Activated T-helper 17 cell treated with anti-CD3 and anti-CD28 coated beads, Interleukin-2, amount 50 U/mL, for 72 hours (primary cell): ENCODE data around the gene NFATC3. TPM values are rescaled to one million over a fixed set of nuclear protein-coding genes. Genes with fewer than 3 reads are reported as not detected.
A peak's percentile ranks its signal among the peaks of the same experiment; 100 is the strongest.
"Not testable (repeated sequence)": the region's sequence is repeated elsewhere in the genome, so short reads cannot be mapped to it uniquely, and the experiment has no call there.

ENCODE experiments used
- ATAC-seq: fragments of 150-1000 bp; cut with Tn5 transposase; replicated peaks from 2 replicates; pipeline ENCODE4 v1.10.0; 2021; ENCODE audit warnings: mild to moderate bottlenecking, moderate library complexity
- H3K27ac Mint-ChIP-seq: one replicate; pipeline ENCODE4 v1.8.0; 2022; ENCODE audit warnings: mixed read lengths
- H3K27me3 Mint-ChIP-seq: one replicate; pipeline ENCODE4 v1.8.0; 2022; ENCODE audit warnings: mixed read lengths
- H3K36me3 Mint-ChIP-seq: one replicate; pipeline ENCODE4 v1.8.0; 2022; ENCODE audit warnings: low read depth, mild to moderate bottlenecking, mixed read lengths
- H3K4me1 Mint-ChIP-seq: one replicate; pipeline ENCODE4 v1.8.0; 2022; ENCODE audit warnings: mixed read lengths
- H3K4me3 Mint-ChIP-seq: one replicate; pipeline ENCODE4 v1.8.0; 2022; ENCODE audit warnings: mild to moderate bottlenecking, mixed read lengths
- H3K9me3 Mint-ChIP-seq: one replicate; pipeline ENCODE4 v1.8.0; 2022; ENCODE audit warnings: mixed read lengths
- total RNA-seq, 2 donors: library from RNA; stranded (reverse); gene quantifications; one replicate each; pipeline ENCODE4 v1.2.3, GENCODE V29; 2022

The NFATC3 gene
- total RNA-seq, 2 donors from 2014 or later = 71.1 to 78.1 TPM

DNA sequence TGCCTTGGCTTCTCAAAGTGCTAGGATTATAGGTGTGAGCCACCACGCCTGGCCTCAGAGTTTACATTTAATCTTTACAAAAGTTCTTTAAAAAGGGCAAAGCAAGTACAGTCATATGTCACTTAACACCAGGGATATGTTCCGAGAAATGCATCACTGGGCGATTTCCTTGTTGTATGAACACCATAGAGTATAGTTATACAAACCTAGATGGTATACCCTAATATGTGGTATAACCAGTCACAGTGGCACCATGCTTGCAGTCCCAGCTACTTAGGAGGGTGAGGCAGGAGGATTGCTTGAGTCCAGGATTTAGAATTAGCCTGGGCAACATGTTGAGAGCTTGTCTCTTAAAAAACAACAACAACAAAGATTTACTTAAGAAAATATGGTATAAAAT is 51.3 kb downstream of the NFATC3 start:
- no peak for ATAC-seq
- H3K9me3 Mint-ChIP-seq = no peaks in the 10 kb centered on the region
- no peak overlapping the region for H3K27ac Mint-ChIP-seq
- peaks cover 70% of the 10 kb centered on the region for H3K36me3 Mint-ChIP-seq
- H3K4me1 Mint-ChIP-seq = peaks cover 31% of the 10 kb centered on the region
- H3K27me3 Mint-ChIP-seq = no peaks in the 10 kb centered on the region
- H3K4me3 Mint-ChIP-seq = no peak overlapping the region

DNA sequence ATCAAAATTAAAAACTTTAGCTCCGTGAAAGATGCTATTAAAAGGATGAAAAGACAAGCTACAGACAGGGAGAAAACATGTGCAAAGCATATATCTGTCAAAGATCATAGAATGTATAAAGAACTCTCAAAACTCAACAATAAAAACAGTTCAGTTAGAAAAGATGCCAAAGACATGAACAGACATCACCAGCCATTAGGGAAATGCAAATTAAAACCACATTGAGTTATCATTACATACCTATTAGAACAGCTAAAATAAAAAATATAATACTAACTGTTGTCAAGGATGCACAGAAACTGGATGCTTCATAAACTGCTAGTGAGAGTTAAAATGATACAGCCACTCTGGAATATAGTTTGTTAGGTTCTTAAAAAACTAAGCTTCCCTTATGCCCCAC is 58.8 kb downstream of the NFATC3 start:
- H3K36me3 Mint-ChIP-seq = peaks cover 55% of the 10 kb centered on the region
- H3K9me3 Mint-ChIP-seq = no peaks in the 10 kb centered on the region
- H3K27me3 Mint-ChIP-seq = no peaks in the 10 kb centered on the region
- no peak overlapping the region for H3K27ac Mint-ChIP-seq
- H3K4me1 Mint-ChIP-seq = peaks cover 32% of the 10 kb centered on the region
- no peak for ATAC-seq
- H3K4me3 Mint-ChIP-seq = no peak overlapping the region

DNA sequence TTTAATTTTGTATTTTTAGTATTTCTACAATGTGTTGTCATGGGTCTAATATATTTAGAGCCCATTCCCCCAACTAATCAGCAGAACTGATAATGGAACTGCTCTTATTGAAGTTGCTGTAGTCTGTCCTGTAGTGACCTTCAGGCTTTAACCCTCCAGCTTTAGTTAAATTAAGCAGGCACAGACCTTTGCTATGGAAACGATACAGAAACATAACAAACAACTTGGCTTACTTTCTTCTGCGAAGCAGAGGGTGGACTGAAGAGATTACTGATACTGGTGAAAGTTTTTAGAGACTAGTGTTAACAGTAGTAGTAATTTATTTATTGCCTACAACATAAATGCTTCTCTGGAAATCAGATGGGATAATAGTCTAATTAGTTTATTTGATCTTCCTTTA is 61.4 kb downstream of the NFATC3 start:
- Mint-ChIP-seq H3K4me1 (peaks cover 17% of the 10 kb centered on the region), H3K27ac (peak overlapping the region; percentile 28), H3K9me3 (no peaks in the 10 kb centered on the region), H3K27me3 (no peaks in the 10 kb centered on the region), H3K4me3 (no peak overlapping the region), H3K36me3 (peaks cover 40% of the 10 kb centered on the region)
- peak; percentile 33 for ATAC-seq

DNA sequence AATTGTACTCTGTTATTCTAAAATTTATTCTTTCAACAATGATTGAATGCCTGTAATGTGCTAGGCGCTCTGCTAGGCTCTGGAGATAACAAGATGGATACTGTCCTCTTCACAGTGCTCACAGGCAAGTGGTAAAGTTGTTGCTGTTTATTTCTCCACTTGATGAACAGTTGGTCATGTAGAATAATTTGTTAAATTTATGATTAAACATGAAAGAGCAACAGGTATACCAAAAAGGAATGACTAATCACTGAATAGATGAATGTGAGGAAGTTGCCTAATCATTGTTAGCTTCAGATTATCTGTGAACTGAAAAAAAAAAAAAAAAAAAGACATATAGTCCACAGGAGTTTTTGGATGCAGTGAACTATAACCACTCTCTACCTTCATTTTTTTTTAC is 62.3 kb downstream of the NFATC3 start:
- peak overlapping the region; percentile 28 for H3K27ac Mint-ChIP-seq
- ATAC-seq = peak; percentile 72
- no peak overlapping the region for H3K4me3 Mint-ChIP-seq

DNA sequence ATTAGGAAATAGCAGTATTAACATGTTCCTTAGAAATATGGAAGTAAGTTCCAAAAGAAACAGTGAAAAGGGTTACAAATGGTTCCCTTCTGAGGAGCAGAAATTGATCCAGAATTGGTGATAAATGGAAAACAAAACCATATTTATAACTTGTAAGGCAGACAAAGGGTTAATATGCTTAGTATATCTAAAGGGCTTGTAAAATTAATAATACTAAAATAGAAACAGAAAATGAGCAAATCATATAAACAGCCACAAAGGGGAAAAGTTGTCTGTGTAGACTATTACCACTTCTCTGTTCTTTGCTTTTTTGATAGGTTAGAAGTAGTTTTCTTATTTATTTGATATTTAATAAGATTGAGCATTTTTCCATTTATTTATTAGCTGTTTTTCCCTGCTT is 64.4 kb downstream of the NFATC3 start:
- peaks cover 10% of the 10 kb centered on the region for H3K4me1 Mint-ChIP-seq
- H3K27ac Mint-ChIP-seq = no peak overlapping the region
- H3K27me3 Mint-ChIP-seq = no peaks in the 10 kb centered on the region
- H3K9me3 Mint-ChIP-seq = no peaks in the 10 kb centered on the region
- no peak for ATAC-seq
- peaks cover 33% of the 10 kb centered on the region for H3K36me3 Mint-ChIP-seq
- H3K4me3 Mint-ChIP-seq = no peak overlapping the region

More for the DNA sequence above, 62.3 kb downstream of the NFATC3 start:
- Mint-ChIP-seq H3K9me3 (no peaks in the 10 kb centered on the region), H3K4me1 (peaks cover 10% of the 10 kb centered on the region), H3K36me3 (peaks cover 36% of the 10 kb centered on the region), H3K27me3 (no peaks in the 10 kb centered on the region)

DNA sequence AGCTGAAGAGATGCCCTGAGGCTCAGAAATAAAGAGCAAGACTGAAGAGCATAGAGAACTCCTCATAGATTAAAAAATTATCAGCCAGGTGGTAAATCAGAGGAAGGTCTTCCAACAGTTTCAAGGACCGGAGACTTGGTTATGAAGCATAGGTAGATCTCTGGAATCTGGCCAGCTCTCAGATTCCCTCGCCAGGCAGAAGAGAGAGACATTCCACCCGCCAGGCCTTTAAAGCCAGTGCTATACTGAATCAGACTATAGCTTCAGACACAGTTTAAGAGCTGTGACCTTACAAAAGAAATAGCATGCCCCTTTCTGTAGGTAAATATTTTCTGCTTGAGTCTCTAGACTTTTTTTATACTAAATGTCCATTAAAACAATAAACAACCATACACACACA is 70.3 kb downstream of the NFATC3 start:
- peaks cover 6% of the 10 kb centered on the region for H3K4me1 Mint-ChIP-seq
- H3K27ac Mint-ChIP-seq = peak overlapping the region; percentile 26
- peaks cover 63% of the 10 kb centered on the region for H3K36me3 Mint-ChIP-seq
- ATAC-seq = no peak
- H3K27me3 Mint-ChIP-seq = no peaks in the 10 kb centered on the region
- H3K9me3 Mint-ChIP-seq = no peaks in the 10 kb centered on the region
- H3K4me3 Mint-ChIP-seq = no peak overlapping the region

DNA sequence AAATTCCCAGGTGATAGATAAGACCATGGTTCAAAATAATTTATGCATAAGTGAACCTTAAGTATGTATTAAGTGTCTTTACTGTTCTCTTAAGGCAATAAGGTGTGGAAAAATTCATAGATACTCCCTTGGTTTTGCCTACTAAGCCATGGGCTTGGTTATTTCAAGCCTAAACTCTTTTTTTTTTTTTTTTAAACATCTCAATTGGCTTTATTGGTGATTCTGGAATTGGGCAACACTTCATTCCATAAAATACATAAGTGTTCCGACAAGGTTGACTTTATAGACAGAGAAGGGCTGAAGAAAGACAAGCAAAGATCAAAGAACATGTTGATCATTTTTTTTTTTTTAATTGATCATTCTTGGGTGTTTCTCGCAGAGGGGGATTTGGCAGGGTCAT is 77.2 kb downstream of the NFATC3 start:
- H3K4me1 Mint-ChIP-seq = no peaks in the 10 kb centered on the region
- H3K9me3 Mint-ChIP-seq = no peaks in the 10 kb centered on the region
- H3K4me3 Mint-ChIP-seq = no peak overlapping the region
- H3K36me3 Mint-ChIP-seq = peaks cover 62% of the 10 kb centered on the region
- no peak for ATAC-seq
- H3K27me3 Mint-ChIP-seq = no peaks in the 10 kb centered on the region
- H3K27ac Mint-ChIP-seq = no peak overlapping the region

DNA sequence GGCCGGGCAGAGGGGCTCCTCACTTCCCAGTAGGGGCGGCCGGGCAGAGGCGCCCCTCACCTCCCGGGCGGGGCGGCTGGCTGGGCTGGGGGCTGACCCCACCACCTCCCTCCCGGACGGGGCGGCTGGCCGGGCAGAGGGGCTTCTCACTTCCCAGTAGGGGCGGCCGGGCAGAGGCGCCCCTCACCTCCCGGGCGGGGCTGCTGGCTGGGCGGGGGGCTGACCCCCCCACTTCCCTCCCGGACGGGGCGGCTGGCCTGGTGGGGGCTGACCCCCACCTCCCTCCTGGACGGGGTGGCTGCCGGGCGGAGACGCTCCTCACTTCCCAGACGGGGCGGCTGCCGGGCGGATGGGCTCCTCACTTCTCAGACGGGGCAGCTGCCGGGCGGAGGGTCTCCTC is 78.1 kb downstream of the NFATC3 start:
- not testable (repeated sequence) for H3K4me1 Mint-ChIP-seq, H3K27me3 Mint-ChIP-seq, H3K9me3 Mint-ChIP-seq, H3K27ac Mint-ChIP-seq, H3K4me3 Mint-ChIP-seq, ATAC-seq
- peaks cover 59% of the 10 kb centered on the region for H3K36me3 Mint-ChIP-seq

DNA sequence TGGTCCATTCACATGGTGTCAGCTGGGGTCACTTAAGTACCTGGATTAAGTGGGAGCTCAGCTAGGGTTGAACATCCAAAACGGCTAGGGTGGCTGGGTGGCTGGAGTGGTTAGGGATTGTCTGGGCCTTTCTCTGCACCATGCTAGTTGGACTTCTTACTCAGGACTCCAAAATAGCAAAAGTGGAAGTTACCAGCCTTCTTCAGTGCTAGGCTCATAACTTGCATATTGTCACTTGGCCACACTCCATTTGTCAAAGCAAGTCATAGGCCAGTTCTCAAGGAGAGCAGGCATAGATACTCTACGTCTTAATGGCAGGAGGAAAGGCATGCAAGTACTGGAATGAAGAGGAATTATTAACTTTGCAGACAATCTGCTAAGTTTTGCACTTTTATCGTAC is 81.1 kb downstream of the NFATC3 start:
- no peaks in the 10 kb centered on the region for H3K27me3 Mint-ChIP-seq
- H3K4me3 Mint-ChIP-seq = no peak overlapping the region
- no peaks in the 10 kb centered on the region for H3K9me3 Mint-ChIP-seq
- no peak for ATAC-seq
- H3K4me1 Mint-ChIP-seq = no peaks in the 10 kb centered on the region
- H3K36me3 Mint-ChIP-seq = peaks cover 67% of the 10 kb centered on the region
- H3K27ac Mint-ChIP-seq = no peak overlapping the region

DNA sequence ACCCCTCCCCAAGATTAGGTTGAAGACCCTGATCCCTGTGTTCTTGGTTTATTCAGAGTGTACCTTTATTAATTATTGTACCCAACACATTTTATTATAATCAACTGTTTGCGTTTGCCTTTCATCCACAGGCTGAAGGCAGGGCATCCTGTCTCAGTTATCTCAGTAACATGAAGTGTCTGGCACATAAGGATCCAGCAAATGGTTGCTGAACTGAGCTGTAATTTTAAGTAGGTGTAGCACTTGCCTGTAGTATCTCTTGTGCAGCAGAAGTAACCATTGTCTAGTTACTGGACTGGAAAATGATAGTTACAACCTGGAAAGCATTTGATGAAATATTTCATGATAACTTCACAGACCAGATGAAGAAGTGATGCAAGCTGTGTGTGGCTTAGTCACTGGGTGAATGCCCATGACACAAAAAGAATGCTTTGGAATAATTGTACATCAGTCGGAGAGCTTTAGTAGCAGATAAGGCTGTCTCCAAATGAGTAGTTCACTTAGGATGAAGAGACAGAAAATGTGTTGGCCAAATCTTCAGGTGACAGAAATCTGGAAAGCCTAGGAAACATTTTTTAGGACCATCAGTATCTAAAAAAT is 94.1 kb downstream of the NFATC3 start:
- peak overlapping the region; percentile 71 for H3K27ac Mint-ChIP-seq
- ATAC-seq = peak; percentile 29
- H3K4me1 Mint-ChIP-seq = peaks cover 13% of the 10 kb centered on the region
- H3K36me3 Mint-ChIP-seq = peaks cover 97% of the 10 kb centered on the region
- no peaks in the 10 kb centered on the region for H3K9me3 Mint-ChIP-seq
- no peak overlapping the region for H3K4me3 Mint-ChIP-seq
- H3K27me3 Mint-ChIP-seq = no peaks in the 10 kb centered on the region

DNA sequence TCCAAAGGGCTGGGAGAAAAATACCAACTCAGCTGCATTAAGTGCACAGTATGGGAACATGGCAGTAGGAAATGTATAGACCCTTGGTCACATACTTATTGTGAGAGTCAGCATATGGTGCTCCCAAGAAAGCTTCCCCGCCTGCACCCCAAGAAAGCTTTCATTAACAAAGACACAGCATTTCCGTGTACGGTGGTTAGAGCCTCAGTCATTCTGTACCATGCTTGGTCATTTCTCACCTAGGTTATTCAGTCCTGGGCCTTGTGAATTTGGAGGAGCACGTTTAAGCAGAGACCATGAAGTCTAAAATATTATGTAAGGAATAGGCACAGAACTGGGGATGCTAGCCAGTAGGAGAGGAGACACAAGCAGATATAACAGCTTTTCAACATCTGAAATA is 94.7 kb downstream of the NFATC3 start:
- Mint-ChIP-seq H3K27me3 (no peaks in the 10 kb centered on the region), H3K27ac (peak overlapping the region; percentile 71), H3K4me1 (peaks cover 13% of the 10 kb centered on the region), H3K4me3 (no peak overlapping the region), H3K36me3 (peaks cover 95% of the 10 kb centered on the region), H3K9me3 (no peaks in the 10 kb centered on the region)
- ATAC-seq = peak; percentile 76

DNA sequence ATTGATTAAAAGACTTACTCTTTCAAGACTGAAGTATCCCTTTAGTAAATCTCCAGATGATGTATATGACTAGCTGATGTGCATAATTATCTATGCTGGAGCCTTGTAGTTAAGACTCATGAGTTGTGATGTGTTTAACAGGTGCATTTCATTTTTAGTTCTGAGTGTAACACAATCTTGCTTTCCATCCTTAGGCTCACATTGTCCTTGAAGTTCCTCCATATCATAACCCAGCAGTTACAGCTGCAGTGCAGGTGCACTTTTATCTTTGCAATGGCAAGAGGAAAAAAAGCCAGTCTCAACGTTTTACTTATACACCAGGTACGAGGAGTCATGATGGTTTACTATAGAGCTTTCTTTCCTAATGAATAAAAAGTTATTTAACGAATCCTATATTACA is 97.9 kb downstream of the NFATC3 start:
- H3K4me3 Mint-ChIP-seq = no peak overlapping the region

DNA sequence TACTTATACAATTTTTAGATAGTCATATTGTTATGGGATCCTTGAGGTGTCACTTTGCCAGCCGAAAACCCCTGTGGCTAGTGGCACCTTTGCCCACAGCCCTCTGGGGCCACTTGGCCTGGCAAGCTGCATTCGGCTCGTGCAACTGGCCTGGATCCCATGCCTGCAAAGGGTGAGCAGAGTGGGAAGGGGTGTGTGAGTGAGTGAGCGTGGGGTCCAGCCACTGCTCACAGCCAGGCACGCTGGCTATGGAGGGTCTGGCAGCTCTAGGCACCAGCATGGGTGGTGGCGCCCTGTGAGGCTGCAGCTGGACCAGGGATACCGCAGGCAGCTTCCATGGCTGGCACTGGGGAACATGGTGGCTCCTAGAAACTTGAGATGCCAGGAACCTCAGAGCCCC is 101.7 kb downstream of the NFATC3 start:
- Mint-ChIP-seq H3K27ac (no peak overlapping the region), H3K9me3 (no peaks in the 10 kb centered on the region), H3K4me1 (no peaks in the 10 kb centered on the region), H3K36me3 (peaks cover 75% of the 10 kb centered on the region), H3K27me3 (no peaks in the 10 kb centered on the region), H3K4me3 (no peak overlapping the region)
- no peak for ATAC-seq

More for the DNA sequence above, 97.9 kb downstream of the NFATC3 start:
- Mint-ChIP-seq H3K27me3 (no peaks in the 10 kb centered on the region), H3K9me3 (no peaks in the 10 kb centered on the region), H3K4me1 (peaks cover 13% of the 10 kb centered on the region), H3K36me3 (peaks cover 86% of the 10 kb centered on the region), H3K27ac (no peak overlapping the region)
- no peak for ATAC-seq

DNA sequence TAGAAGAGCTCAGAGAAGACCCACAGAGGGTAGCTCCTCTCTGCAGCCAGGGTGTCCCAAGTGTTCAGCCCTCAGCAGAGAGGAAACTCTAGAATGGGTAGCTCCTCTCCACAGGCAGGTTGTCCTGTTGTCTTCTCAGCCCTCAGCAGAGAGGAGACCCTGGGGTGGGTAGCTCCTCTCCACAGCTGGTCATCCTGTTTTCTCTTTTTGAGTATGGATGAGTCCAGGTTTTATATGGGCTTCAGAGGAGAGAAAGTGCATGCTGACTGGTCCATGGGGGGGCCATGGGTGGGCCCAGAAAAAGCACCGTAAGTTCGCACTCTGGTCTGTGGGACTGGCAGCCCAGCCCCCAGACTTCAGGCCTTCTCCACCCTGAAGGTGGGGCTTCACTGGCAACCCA is 102.3 kb downstream of the NFATC3 start:
- Mint-ChIP-seq H3K9me3 (no peaks in the 10 kb centered on the region), H3K27ac (no peak overlapping the region), H3K4me1 (no peaks in the 10 kb centered on the region), H3K36me3 (peaks cover 73% of the 10 kb centered on the region), H3K4me3 (no peak overlapping the region), H3K27me3 (no peaks in the 10 kb centered on the region)
- no peak for ATAC-seq

DNA sequence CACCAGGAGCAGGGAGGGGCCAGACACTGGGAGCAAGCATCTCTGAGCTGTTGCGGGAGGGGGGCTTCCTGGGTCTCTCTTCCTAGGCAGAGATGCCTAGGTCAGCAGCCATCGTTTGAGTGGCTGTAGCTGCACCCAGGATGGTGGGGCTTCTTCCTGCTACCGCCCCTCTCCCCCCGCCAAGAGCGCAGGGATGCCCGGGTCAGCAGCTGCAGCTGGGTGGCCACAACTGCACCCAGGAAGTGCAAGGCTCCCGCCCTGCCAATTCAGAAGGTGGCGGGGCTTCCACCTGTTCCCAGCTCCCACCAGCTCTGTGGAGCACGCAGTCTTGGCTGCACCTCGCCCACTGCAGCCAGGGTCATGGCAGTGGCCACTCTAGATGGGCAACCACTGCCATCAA is 103.0 kb downstream of the NFATC3 start:
- no peaks in the 10 kb centered on the region for H3K4me1 Mint-ChIP-seq
- H3K36me3 Mint-ChIP-seq = peaks cover 74% of the 10 kb centered on the region
- ATAC-seq = no peak
- no peaks in the 10 kb centered on the region for H3K27me3 Mint-ChIP-seq
- H3K27ac Mint-ChIP-seq = no peak overlapping the region
- no peak overlapping the region for H3K4me3 Mint-ChIP-seq
- no peaks in the 10 kb centered on the region for H3K9me3 Mint-ChIP-seq

DNA sequence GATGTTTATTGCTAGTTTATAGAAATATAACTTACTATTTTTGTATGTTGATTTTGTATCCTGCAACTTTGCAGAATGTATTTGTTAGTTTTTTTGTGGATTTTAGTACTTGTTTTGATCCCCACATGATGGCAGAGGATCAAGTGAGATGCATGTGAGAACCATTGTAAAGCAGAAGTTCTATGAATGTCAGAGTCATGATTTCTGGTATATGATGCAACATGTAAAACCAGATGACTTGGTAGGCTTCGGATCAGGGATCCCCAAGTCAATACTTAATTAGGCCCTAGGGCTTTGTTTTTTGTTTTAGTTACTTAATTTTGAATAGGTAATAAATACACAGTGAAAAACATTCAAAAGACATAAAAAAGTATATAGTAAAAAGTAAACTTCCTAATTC is 104.9 kb downstream of the NFATC3 start:
- H3K27ac Mint-ChIP-seq = no peak overlapping the region
- ATAC-seq = no peak
- H3K4me3 Mint-ChIP-seq = no peak overlapping the region
- H3K4me1 Mint-ChIP-seq = no peaks in the 10 kb centered on the region
- no peaks in the 10 kb centered on the region for H3K9me3 Mint-ChIP-seq
- H3K27me3 Mint-ChIP-seq = no peaks in the 10 kb centered on the region
- H3K36me3 Mint-ChIP-seq = peaks cover 74% of the 10 kb centered on the region
